ENCODE results near the gene SMYD4.
A peak's percentile ranks its signal among the peaks of the same experiment; 100 is the strongest.
"Not testable (repeated sequence)": the region's sequence is repeated elsewhere in the genome, so short reads cannot be mapped to it uniquely, and the experiment has no call there.

The SMYD4 gene

GRCh38 chr17:1776857-1777256 is 52.8 kb downstream of the SMYD4 start:
- H3K9me3 ChIP-seq (replicated peaks; ENCODE audit: low read length) = no peaks in the 10 kb centered on the region
- no peak overlapping the region for H3K9ac ChIP-seq (ENCODE audit: low read depth, low read length)
- peaks cover 28% of the 10 kb centered on the region for H3K4me1 ChIP-seq (ENCODE audit: control insufficient read depth, insufficient read depth, low read length)
- H3K27me3 ChIP-seq (ENCODE audit: control insufficient read depth, insufficient read depth, low read length) = no peaks in the 10 kb centered on the region
- no peak overlapping the region for H3K4me2 ChIP-seq (ENCODE audit: low read length)
- no peak overlapping the region for H3K4me3 ChIP-seq (ENCODE audit: low read length)
- H3K36me3 ChIP-seq (ENCODE audit: insufficient read depth, low read length) = peaks cover 42% of the 10 kb centered on the region

DNA sequence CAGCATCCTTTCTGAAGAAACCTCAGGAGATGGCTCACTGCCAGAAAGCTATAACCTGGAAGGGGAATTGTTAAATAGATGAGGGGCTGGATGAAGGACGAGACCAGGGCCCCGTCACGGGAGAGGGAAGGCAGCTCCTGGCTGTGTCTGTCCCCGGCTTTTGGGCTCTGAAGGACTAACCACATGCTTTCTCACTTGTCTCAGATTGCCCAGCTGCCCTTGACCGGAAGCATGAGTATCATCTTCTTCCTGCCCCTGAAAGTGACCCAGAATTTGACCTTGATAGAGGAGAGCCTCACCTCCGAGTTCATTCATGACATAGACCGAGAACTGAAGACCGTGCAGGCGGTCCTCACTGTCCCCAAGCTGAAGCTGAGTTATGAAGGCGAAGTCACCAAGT is 53.4 kb downstream of the SMYD4 start:
- H3K4me3 ChIP-seq (ENCODE audit: low read length) = no peak overlapping the region
- no peaks in the 10 kb centered on the region for H3K27me3 ChIP-seq (ENCODE audit: control insufficient read depth, insufficient read depth, low read length)
- H3K4me2 ChIP-seq (ENCODE audit: low read length) = no peak overlapping the region
- no peaks in the 10 kb centered on the region for H3K9me3 ChIP-seq (replicated peaks; ENCODE audit: low read length)
- peaks cover 38% of the 10 kb centered on the region for H3K36me3 ChIP-seq (ENCODE audit: insufficient read depth, low read length)
- no peak overlapping the region for H3K9ac ChIP-seq (ENCODE audit: low read depth, low read length)
- peaks cover 26% of the 10 kb centered on the region for H3K4me1 ChIP-seq (ENCODE audit: control insufficient read depth, insufficient read depth, low read length)

- no peak overlapping the region for H3K4me3 ChIP-seq (ENCODE audit: low read length)
- H3K9me3 ChIP-seq (replicated peaks; ENCODE audit: low read length) = no peaks in the 10 kb centered on the region
- H3K9ac ChIP-seq (ENCODE audit: low read depth, low read length) = no peak overlapping the region
- peaks cover 35% of the 10 kb centered on the region for H3K36me3 ChIP-seq (ENCODE audit: insufficient read depth, low read length)
- H3K4me1 ChIP-seq (ENCODE audit: control insufficient read depth, insufficient read depth, low read length) = peaks cover 18% of the 10 kb centered on the region
- H3K4me2 ChIP-seq (ENCODE audit: low read length) = no peak overlapping the region
- no peaks in the 10 kb centered on the region for H3K27me3 ChIP-seq (ENCODE audit: control insufficient read depth, insufficient read depth, low read length)
Measured at GRCh38 chr17:1774390-1775176, 55.1 kb downstream of the SMYD4 start.

- Histone ChIP-seq H3K4me3 (ENCODE audit: low read length) (no peak overlapping the region), H3K4me2 (ENCODE audit: low read length) (no peak overlapping the region), H3K9me3 (replicated peaks; ENCODE audit: low read length) (no peaks in the 10 kb centered on the region), H3K9ac (ENCODE audit: low read depth, low read length) (no peak overlapping the region), H3K4me1 (ENCODE audit: control insufficient read depth, insufficient read depth, low read length) (peaks cover 10% of the 10 kb centered on the region), H3K36me3 (ENCODE audit: insufficient read depth, low read length) (peaks cover 34% of the 10 kb centered on the region), H3K27me3 (ENCODE audit: control insufficient read depth, insufficient read depth, low read length) (no peaks in the 10 kb centered on the region)
Measured at GRCh38 chr17:1773696-1774181, 56.0 kb downstream of the SMYD4 start.

- H3K9ac ChIP-seq (ENCODE audit: low read depth, low read length); H3K4me3 ChIP-seq (ENCODE audit: low read length); H3K4me1 ChIP-seq (ENCODE audit: control insufficient read depth, insufficient read depth, low read length); H3K27me3 ChIP-seq (ENCODE audit: control insufficient read depth, insufficient read depth, low read length); H3K4me2 ChIP-seq (ENCODE audit: low read length); H3K9me3 ChIP-seq (replicated peaks; ENCODE audit: low read length): not testable (repeated sequence)
- peaks cover 28% of the 10 kb centered on the region for H3K36me3 ChIP-seq (ENCODE audit: insufficient read depth, low read length)
Measured at GRCh38 chr17:1773000-1773695, 56.6 kb downstream of the SMYD4 start.

DNA sequence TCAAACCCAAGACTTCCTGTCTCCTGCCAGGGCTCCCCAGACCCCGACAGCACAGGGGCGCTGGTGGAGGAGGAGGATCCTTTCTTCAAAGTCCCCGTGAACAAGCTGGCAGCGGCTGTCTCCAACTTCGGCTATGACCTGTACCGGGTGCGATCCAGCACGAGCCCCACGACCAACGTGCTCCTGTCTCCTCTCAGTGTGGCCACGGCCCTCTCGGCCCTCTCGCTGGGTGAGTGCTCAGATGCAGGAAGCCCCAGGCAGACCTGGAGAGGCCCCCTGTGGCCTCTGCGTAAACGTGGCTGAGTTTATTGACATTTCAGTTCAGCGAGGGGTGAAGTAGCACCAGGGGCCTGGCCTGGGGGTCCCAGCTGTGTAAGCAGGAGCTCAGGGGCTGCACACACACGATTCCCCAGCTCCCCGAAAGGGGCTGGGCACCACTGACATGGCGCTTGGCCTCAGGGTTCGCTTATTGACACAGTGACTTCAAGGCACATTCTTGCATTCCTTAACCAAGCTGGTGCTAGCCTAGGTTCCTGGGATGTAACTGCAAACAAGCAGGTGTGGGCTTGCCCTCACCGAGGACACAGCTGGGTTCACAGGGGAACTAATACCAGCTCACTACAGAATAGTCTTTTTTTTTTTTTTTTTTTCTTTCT is 59.8 kb downstream of the SMYD4 start:
- no peak overlapping the region for H3K9ac ChIP-seq (ENCODE audit: low read depth, low read length)

DNA sequence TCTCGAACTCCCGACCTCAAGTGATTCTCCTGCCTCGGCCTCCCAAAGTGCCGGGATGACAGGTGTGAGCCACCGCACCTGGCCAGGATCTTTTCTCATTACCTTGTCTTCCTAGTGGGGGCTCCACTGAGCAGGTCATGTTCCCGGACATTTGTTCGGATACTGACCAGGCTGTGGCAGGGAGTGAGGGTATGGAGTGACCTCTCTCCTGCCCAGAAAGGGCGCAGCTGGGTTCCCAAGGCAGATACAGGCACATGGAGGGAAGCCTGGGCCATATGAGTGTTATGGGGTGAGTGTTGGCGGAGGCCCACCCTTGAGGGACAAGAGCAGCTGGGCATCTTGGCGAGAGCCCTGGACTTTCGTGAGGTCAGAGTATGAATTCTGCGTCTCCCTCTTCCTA is 62.3 kb downstream of the SMYD4 start:
- peaks cover 31% of the 10 kb centered on the region for H3K4me1 ChIP-seq (ENCODE audit: control insufficient read depth, insufficient read depth, low read length)

More for the DNA sequence above, 59.8 kb downstream of the SMYD4 start:
- Histone ChIP-seq H3K4me1 (ENCODE audit: control insufficient read depth, insufficient read depth, low read length) (peaks cover 15% of the 10 kb centered on the region), H3K27me3 (ENCODE audit: control insufficient read depth, insufficient read depth, low read length) (no peaks in the 10 kb centered on the region), H3K4me3 (ENCODE audit: low read length) (no peak overlapping the region), H3K36me3 (ENCODE audit: insufficient read depth, low read length) (peaks cover 7% of the 10 kb centered on the region), H3K4me2 (ENCODE audit: low read length) (no peak overlapping the region), H3K9me3 (replicated peaks; ENCODE audit: low read length) (no peaks in the 10 kb centered on the region)

GRCh38 chr17:1766382-1767135 is 63.1 kb downstream of the SMYD4 start:
- Histone ChIP-seq H3K27me3 (ENCODE audit: control insufficient read depth, insufficient read depth, low read length) (no peaks in the 10 kb centered on the region), H3K4me2 (ENCODE audit: low read length) (peak overlapping the region; percentile 13), H3K9ac (ENCODE audit: low read depth, low read length) (peak overlapping the region; percentile 23), H3K36me3 (ENCODE audit: insufficient read depth, low read length) (no peaks in the 10 kb centered on the region), H3K4me3 (ENCODE audit: low read length) (no peak overlapping the region), H3K4me1 (ENCODE audit: control insufficient read depth, insufficient read depth, low read length) (peaks cover 39% of the 10 kb centered on the region), H3K9me3 (replicated peaks; ENCODE audit: low read length) (no peaks in the 10 kb centered on the region)

More for the DNA sequence above, 62.3 kb downstream of the SMYD4 start:
- Histone ChIP-seq H3K4me3 (ENCODE audit: low read length) (no peak overlapping the region), H3K36me3 (ENCODE audit: insufficient read depth, low read length) (no peaks in the 10 kb centered on the region), H3K4me2 (ENCODE audit: low read length) (no peak overlapping the region), H3K9me3 (replicated peaks; ENCODE audit: low read length) (no peaks in the 10 kb centered on the region), H3K27me3 (ENCODE audit: control insufficient read depth, insufficient read depth, low read length) (no peaks in the 10 kb centered on the region), H3K9ac (ENCODE audit: low read depth, low read length) (peak overlapping the region; percentile 23)

- Histone ChIP-seq H3K9me3 (replicated peaks; ENCODE audit: low read length) (no peaks in the 10 kb centered on the region), H3K4me2 (ENCODE audit: low read length) (no peak overlapping the region), H3K27me3 (ENCODE audit: control insufficient read depth, insufficient read depth, low read length) (no peaks in the 10 kb centered on the region), H3K36me3 (ENCODE audit: insufficient read depth, low read length) (no peaks in the 10 kb centered on the region), H3K9ac (ENCODE audit: low read depth, low read length) (no peak overlapping the region), H3K4me3 (ENCODE audit: low read length) (no peak overlapping the region), H3K4me1 (ENCODE audit: control insufficient read depth, insufficient read depth, low read length) (peaks cover 40% of the 10 kb centered on the region)
Measured at GRCh38 chr17:1765576-1765975, 64.1 kb downstream of the SMYD4 start.

DNA sequence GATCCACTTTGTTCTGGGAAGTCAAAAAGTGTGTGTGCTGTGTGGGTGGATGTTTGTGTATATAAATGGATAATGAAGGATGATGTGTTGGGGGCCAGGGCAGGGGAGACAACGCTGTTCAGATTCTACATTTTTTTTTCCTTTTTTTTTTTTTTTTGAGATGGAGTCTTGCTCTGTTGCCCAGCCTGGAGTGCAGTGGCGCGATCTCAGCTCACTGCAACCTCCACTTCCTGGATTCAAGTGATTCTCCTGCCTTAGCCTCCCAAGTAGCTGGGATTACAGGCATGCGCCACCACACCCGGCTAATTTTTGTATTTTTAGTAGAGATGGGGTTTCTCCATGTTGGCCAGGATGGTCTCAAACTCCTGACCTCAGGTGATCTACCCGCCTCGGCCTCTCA is 65.0 kb downstream of the SMYD4 start:
- peak overlapping the region; percentile 62 for H3K9ac ChIP-seq (ENCODE audit: low read depth, low read length)
- peaks cover 40% of the 10 kb centered on the region for H3K4me1 ChIP-seq (ENCODE audit: control insufficient read depth, insufficient read depth, low read length)
- not testable (repeated sequence) for H3K4me3 ChIP-seq (ENCODE audit: low read length)

DNA sequence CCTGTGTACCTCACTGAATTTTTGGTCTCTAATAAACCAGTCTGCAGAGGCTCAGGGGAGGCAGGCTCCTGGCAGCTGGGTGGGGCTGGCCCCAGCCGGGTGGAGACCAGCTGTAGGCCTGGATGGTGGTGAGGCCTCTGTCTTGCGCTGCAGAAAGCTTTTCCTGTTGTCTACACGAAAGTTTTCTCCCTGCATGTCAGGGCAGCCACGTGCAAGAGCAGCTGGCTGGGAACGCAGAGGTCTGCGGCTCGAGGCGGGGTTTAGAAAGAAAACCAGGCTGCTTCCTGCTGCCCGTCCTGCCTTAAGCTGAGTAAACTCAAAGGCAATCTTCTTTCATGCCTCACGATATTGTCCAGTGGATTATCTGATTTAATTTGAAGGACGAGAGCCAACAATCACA is 65.4 kb downstream of the SMYD4 start:
- Histone ChIP-seq H3K4me3 (ENCODE audit: low read length) (peak overlapping the region; percentile 21), H3K4me2 (ENCODE audit: low read length) (peak overlapping the region; percentile 83), H3K9me3 (replicated peaks; ENCODE audit: low read length) (no peaks in the 10 kb centered on the region), H3K4me1 (ENCODE audit: control insufficient read depth, insufficient read depth, low read length) (peaks cover 40% of the 10 kb centered on the region), H3K36me3 (ENCODE audit: insufficient read depth, low read length) (no peaks in the 10 kb centered on the region), H3K9ac (ENCODE audit: low read depth, low read length) (peak overlapping the region; percentile 62), H3K27me3 (ENCODE audit: control insufficient read depth, insufficient read depth, low read length) (no peaks in the 10 kb centered on the region)

More for the DNA sequence above, 65.0 kb downstream of the SMYD4 start:
- not testable (repeated sequence) for H3K9me3 ChIP-seq (replicated peaks; ENCODE audit: low read length); H3K36me3 ChIP-seq (ENCODE audit: insufficient read depth, low read length); H3K27me3 ChIP-seq (ENCODE audit: control insufficient read depth, insufficient read depth, low read length)
- peak overlapping the region; percentile 83 for H3K4me2 ChIP-seq (ENCODE audit: low read length)
